Fibroblast of lung (primary cell): ENCODE measurements around the gene ALKBH4.

ENCODE experiments used
- CTCF ChIP-seq, 2 donors: IDR thresholded peaks in 1 of 2; conservative IDR thresholded peaks in 1 of 2; 1 replicate in 1 of 2; 2 replicates in 1 of 2; pipeline ENCODE4 v1.5.1; 2011 to 2012; ENCODE audit warnings: low read length in 2 of 2, control low read depth in 1 of 2, inconsistent platforms in 1 of 2, low read depth in 1 of 2, mild to moderate bottlenecking in 1 of 2
- EZH2 ChIP-seq: IDR thresholded peaks from 2 replicates; pipeline ENCODE4 v1.5.1; 2012; ENCODE audit warnings: low read length, control low read depth, mild to moderate bottlenecking; ENCODE audit errors: missing control alignments

GRCh38 chr7:102424787-102425218 is 39.9 kb downstream of the ALKBH4 start:
- TF ChIP-seq CTCF (conservative IDR thresholded peaks at IDR 0.05 in 1 of 2, IDR thresholded peaks at IDR 0.05 in 1 of 2; ENCODE audit: low read depth in 1 of 2, low read length in 2 of 2), result no peak
- no peak for TF ChIP-seq EZH2
